Mesothelial cell of epicardium (in vitro differentiated cells): Measurements from ENCODE around the gene LMX1B. TPM values are rescaled to one million over a fixed set of nuclear protein-coding genes. Genes with fewer than 3 reads are reported as not detected.
"Not testable (repeated sequence)": the region's sequence is repeated elsewhere in the genome, so short reads cannot be mapped to it uniquely, and the experiment has no call there.

Experiments
- DNase-seq, 2 experiments: peaks; one replicate each; pipeline ENCODE4 v3.0.0; 2021; ENCODE audit warnings: low spot score in 2 of 2; ENCODE audit not compliant: unreplicated experiment in 2 of 2
- H3K27ac Mint-ChIP-seq: 2 replicates; pipeline ENCODE4 v1.8.0; 2021; ENCODE audit warnings: mixed read lengths
- H3K27me3 Mint-ChIP-seq: 2 replicates; pipeline ENCODE4 v1.8.0; 2021; ENCODE audit warnings: low read depth, mixed read lengths
- H3K36me3 Mint-ChIP-seq: 2 replicates; pipeline ENCODE4 v1.8.0; 2021; ENCODE audit warnings: mixed read lengths
- H3K4me1 Mint-ChIP-seq: 2 replicates; pipeline ENCODE4 v1.8.0; 2021; ENCODE audit warnings: mixed read lengths
- H3K4me3 Mint-ChIP-seq: 2 replicates; pipeline ENCODE4 v1.8.0; 2021; ENCODE audit warnings: mild to moderate bottlenecking, moderate library complexity, mixed read lengths
- H3K9me3 Mint-ChIP-seq: 2 replicates; pipeline ENCODE4 v1.8.0; 2021; ENCODE audit warnings: mixed read lengths
- CTCF ChIP-seq: fragments of 200-600 bp; sonication (generic); IDR thresholded peaks from one replicate; pipeline ENCODE4 v1.5.0; 2021; ENCODE audit warnings: antibody characterized with exemption; ENCODE audit not compliant: unreplicated experiment
- total RNA-seq: library from RNA; stranded (reverse); gene quantifications from 3 replicates; pipeline ENCODE4 v1.2.1, GENCODE V29; 2021

The LMX1B gene
- total RNA-seq, 1 donor from 2014 or later = 0.09 TPM

- Mint-ChIP-seq H3K4me3 (no peak overlapping the region), H3K27ac (no peak overlapping the region), H3K9me3 (peaks cover 6% of the 10 kb centered on the region), H3K36me3 (no peaks in the 10 kb centered on the region), H3K4me1 (peaks cover 3% of the 10 kb centered on the region), H3K27me3 (peaks cover 28% of the 10 kb centered on the region)
- DNase-seq = no peak
- TF ChIP-seq CTCF = no peak
Measured at GRCh38 chr9:126578029-126578428, 35.7 kb upstream of the LMX1B start.

GRCh38 chr9:126580319-126580718, 33.4 kb upstream of the LMX1B start:
- DNase-seq, H3K9me3 Mint-ChIP-seq, H3K4me1 Mint-ChIP-seq, H3K36me3 Mint-ChIP-seq, H3K27ac Mint-ChIP-seq, H3K4me3 Mint-ChIP-seq: not testable (repeated sequence)
- H3K27me3 Mint-ChIP-seq = peaks cover 33% of the 10 kb centered on the region

- H3K27ac Mint-ChIP-seq = no peak overlapping the region
- peaks cover 40% of the 10 kb centered on the region for H3K27me3 Mint-ChIP-seq
- no peak for DNase-seq
- no peak overlapping the region for H3K4me3 Mint-ChIP-seq
- no peaks in the 10 kb centered on the region for H3K9me3 Mint-ChIP-seq
- H3K4me1 Mint-ChIP-seq = peaks cover 5% of the 10 kb centered on the region
- H3K36me3 Mint-ChIP-seq = no peaks in the 10 kb centered on the region
- TF ChIP-seq CTCF = no peak
Measured at GRCh38 chr9:126581893-126582292, 31.8 kb upstream of the LMX1B start.

- Mint-ChIP-seq H3K27ac (no peak overlapping the region), H3K36me3 (no peaks in the 10 kb centered on the region), H3K27me3 (peaks cover 43% of the 10 kb centered on the region), H3K4me1 (peaks cover 7% of the 10 kb centered on the region), H3K9me3 (no peaks in the 10 kb centered on the region), H3K4me3 (no peak overlapping the region)
- no peak for DNase-seq
- no peak for TF ChIP-seq CTCF
Measured at GRCh38 chr9:126582427-126582826, 31.3 kb upstream of the LMX1B start.

- DNase-seq = no peak
- no peak for TF ChIP-seq CTCF
- Mint-ChIP-seq H3K9me3 (no peaks in the 10 kb centered on the region), H3K27ac (no peak overlapping the region), H3K4me1 (peaks cover 13% of the 10 kb centered on the region), H3K36me3 (no peaks in the 10 kb centered on the region), H3K4me3 (no peak overlapping the region), H3K27me3 (peaks cover 39% of the 10 kb centered on the region)
Measured at GRCh38 chr9:126583144-126583760, 30.5 kb upstream of the LMX1B start.

GRCh38 chr9:126584611-126585010, 29.1 kb upstream of the LMX1B start:
- peaks cover 33% of the 10 kb centered on the region for H3K27me3 Mint-ChIP-seq
- peaks cover 16% of the 10 kb centered on the region for H3K4me1 Mint-ChIP-seq

More at GRCh38 chr9:126584611-126585010, 29.1 kb upstream of the LMX1B start:
- DNase-seq = no peak
- no peaks in the 10 kb centered on the region for H3K9me3 Mint-ChIP-seq
- H3K36me3 Mint-ChIP-seq = no peaks in the 10 kb centered on the region
- H3K27ac Mint-ChIP-seq = no peak overlapping the region
- H3K4me3 Mint-ChIP-seq = no peak overlapping the region
- no peak for TF ChIP-seq CTCF
